ENCODE results near the gene SLC24A3. TPM values are rescaled to one million over a fixed set of nuclear protein-coding genes. Genes with fewer than 3 reads are reported as not detected.

Gene SLC24A3
- total RNA-seq, 1 experiment from 2014 or later: 0.14 TPM

GRCh38 chr20:19392344-19393130 lies 180.1 kb downstream of the SLC24A3 start:
- no peak overlapping the region for H3K4me3 ChIP-seq (ENCODE audit: low read depth, low read length)
- Mint-ChIP-seq H3K27ac (ENCODE audit: unreplicated experiment) (no peak overlapping the region), H3K4me1 (ENCODE audit: low read depth, unreplicated experiment) (no peaks in the 10 kb centered on the region), H3K27me3 (ENCODE audit: insufficient read depth, unreplicated experiment) (peaks cover 5% of the 10 kb centered on the region), H3K36me3 (ENCODE audit: insufficient read depth, unreplicated experiment) (no peaks in the 10 kb centered on the region), H3K9me3 (ENCODE audit: unreplicated experiment) (peaks cover 20% of the 10 kb centered on the region), H3K4me3 (ENCODE audit: unreplicated experiment) (no peak overlapping the region)
- intact Hi-C loops (cut with micrococcal nuclease; ENCODE audit: unreplicated experiment): no loop called here
- CTCF ChIA-PET: no interaction called here
- POLR2A ChIA-PET: no interaction called here
- H3K9me3 ChIP-seq: 0 out of 2 replicates have a peak, but pooled peaks cover 3% of the 10 kb centered on the region
- H3K36me3 ChIP-seq (ENCODE audit: control insufficient read depth, insufficient read depth, low read length): no peaks in the 10 kb centered on the region
- BruUV-seq (replicated peaks): no TSS peak
- no peak for DNase-seq
- TF ChIP-seq CTCF (IDR thresholded peaks at IDR 0.05; ENCODE audit: insufficient read depth in 1 of 2, low read depth in 1 of 2, low read length in 1 of 2, severe bottlenecking in 1 of 2, unreplicated experiment in 1 of 2): no peak
- H3K27me3 ChIP-seq (replicated peaks; ENCODE audit: control insufficient read depth, insufficient read depth, low read length): no peaks in the 10 kb centered on the region
- H3K4me1 ChIP-seq: no peaks in the 10 kb centered on the region

- no peak for DNase-seq
- CTCF ChIA-PET: no interaction called here
- H3K9me3 Mint-ChIP-seq (ENCODE audit: unreplicated experiment): peaks cover 21% of the 10 kb centered on the region
- no peak overlapping the region for H3K4me3 ChIP-seq (ENCODE audit: low read depth, low read length)
- no peaks in the 10 kb centered on the region for H3K27me3 Mint-ChIP-seq (ENCODE audit: insufficient read depth, unreplicated experiment)
- intact Hi-C loops (cut with micrococcal nuclease; ENCODE audit: unreplicated experiment): no loop called here
- no peaks in the 10 kb centered on the region for H3K4me1 ChIP-seq
- H3K36me3 ChIP-seq (ENCODE audit: control insufficient read depth, insufficient read depth, low read length): no peaks in the 10 kb centered on the region
- H3K36me3 Mint-ChIP-seq (ENCODE audit: insufficient read depth, unreplicated experiment): no peaks in the 10 kb centered on the region
- TF ChIP-seq CTCF (IDR thresholded peaks at IDR 0.05; ENCODE audit: insufficient read depth in 1 of 2, low read depth in 1 of 2, low read length in 1 of 2, severe bottlenecking in 1 of 2, unreplicated experiment in 1 of 2): no peak
- no peak overlapping the region for H3K27ac Mint-ChIP-seq (ENCODE audit: unreplicated experiment)
- no peaks in the 10 kb centered on the region for H3K27me3 ChIP-seq (replicated peaks; ENCODE audit: control insufficient read depth, insufficient read depth, low read length)
- no peaks in the 10 kb centered on the region for H3K4me1 Mint-ChIP-seq (ENCODE audit: low read depth, unreplicated experiment)
- H3K9me3 ChIP-seq: peaks cover 8% of the 10 kb centered on the region
- BruUV-seq (replicated peaks): no TSS peak
- POLR2A ChIA-PET: no interaction called here
- H3K4me3 Mint-ChIP-seq (ENCODE audit: unreplicated experiment): no peak overlapping the region
Observed at GRCh38 chr20:19396460-19397081, 184.1 kb downstream of the SLC24A3 start.

GRCh38 chr20:19397226-19397625 lies 184.8 kb downstream of the SLC24A3 start:
- Mint-ChIP-seq H3K4me1 (ENCODE audit: low read depth, unreplicated experiment) (peaks cover 6% of the 10 kb centered on the region), H3K9me3 (ENCODE audit: unreplicated experiment) (peaks cover 21% of the 10 kb centered on the region), H3K27ac (ENCODE audit: unreplicated experiment) (no peak overlapping the region), H3K36me3 (ENCODE audit: insufficient read depth, unreplicated experiment) (no peaks in the 10 kb centered on the region), H3K4me3 (ENCODE audit: unreplicated experiment) (no peak overlapping the region), H3K27me3 (ENCODE audit: insufficient read depth, unreplicated experiment) (no peaks in the 10 kb centered on the region)
- Histone ChIP-seq H3K9me3 (peaks cover 8% of the 10 kb centered on the region), H3K4me3 (ENCODE audit: low read depth, low read length) (no peak overlapping the region), H3K27me3 (replicated peaks; ENCODE audit: control insufficient read depth, insufficient read depth, low read length) (no peaks in the 10 kb centered on the region), H3K36me3 (ENCODE audit: control insufficient read depth, insufficient read depth, low read length) (no peaks in the 10 kb centered on the region), H3K4me1 (no peaks in the 10 kb centered on the region)
- POLR2A ChIA-PET: no interaction called here
- TF ChIP-seq CTCF (IDR thresholded peaks at IDR 0.05; ENCODE audit: insufficient read depth in 1 of 2, low read depth in 1 of 2, low read length in 1 of 2, severe bottlenecking in 1 of 2, unreplicated experiment in 1 of 2): no peak
- CTCF ChIA-PET: no interaction called here
- intact Hi-C loops (cut with micrococcal nuclease; ENCODE audit: unreplicated experiment): no loop called here
- no peak for DNase-seq
- no TSS peak for BruUV-seq (replicated peaks)
